IPS-NIHi11 (cell line): ENCODE measurements around the gene FAAH2.
"Not testable (repeated sequence)": the region's sequence is repeated elsewhere in the genome, so short reads cannot be mapped to it uniquely, and the experiment has no call there.

Experiments used
- DNase-seq: peaks from one replicate; pipeline ENCODE4 v3.0.0; 2012; ENCODE audit warnings: mixed read lengths, low spot score

FAAH2 gene

GRCh38 chrX:57286507-57287251 lies at the start of gene FAAH2:
Gene FAAH2, plus strand, starts transcription at chrX:57286706. Its CDS starts 120 bp downstream, at chrX:57286826.
- DNase-seq = peak; percentile 45

- no peak for DNase-seq
Observed at GRCh38 chrX:57241967-57242366, 44.5 kb upstream of the FAAH2 start.

DNA sequence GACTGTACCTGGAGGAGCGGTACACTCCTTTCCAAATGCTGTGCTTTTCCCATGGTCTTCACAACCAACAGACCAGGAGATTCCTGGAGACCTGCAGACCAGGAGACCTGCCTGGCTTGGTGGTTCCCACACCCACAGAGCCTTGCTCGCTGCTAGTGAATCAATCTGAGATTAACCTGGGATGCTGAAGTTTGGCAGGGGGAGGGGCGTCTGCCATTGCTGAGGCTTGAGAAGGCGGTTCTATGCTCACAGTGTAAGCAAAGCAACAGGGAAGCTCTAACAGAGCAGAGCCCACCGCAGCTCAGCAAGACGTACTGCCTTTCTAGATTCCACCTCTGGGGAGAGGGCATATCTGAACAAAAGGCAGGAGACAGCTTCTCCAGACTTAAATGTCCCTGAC lies 34.5 kb upstream of the FAAH2 start:
- DNase-seq = no peak

- DNase-seq = no peak
Observed at GRCh38 chrX:57265126-57265525, 21.4 kb upstream of the FAAH2 start.

DNA sequence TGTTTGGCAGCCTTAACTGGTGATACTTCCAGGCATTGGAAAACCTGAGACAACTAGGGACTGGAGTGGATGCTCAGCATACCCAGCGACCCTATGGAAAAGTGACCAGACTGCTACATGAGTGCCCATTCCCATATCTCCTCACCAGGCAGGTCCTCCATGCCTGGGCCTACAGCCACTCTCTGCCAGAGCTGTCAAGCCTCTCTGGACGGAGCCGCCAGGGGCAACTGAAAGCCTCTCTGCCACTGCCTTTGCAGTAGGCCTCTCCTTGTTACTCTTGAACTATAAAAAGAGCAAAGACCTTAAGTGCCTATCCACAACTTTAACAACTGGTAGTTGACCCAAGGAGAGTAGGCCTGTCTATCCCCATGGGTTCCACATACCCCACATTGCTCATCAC lies 20.2 kb upstream of the FAAH2 start:
- no peak for DNase-seq

DNA sequence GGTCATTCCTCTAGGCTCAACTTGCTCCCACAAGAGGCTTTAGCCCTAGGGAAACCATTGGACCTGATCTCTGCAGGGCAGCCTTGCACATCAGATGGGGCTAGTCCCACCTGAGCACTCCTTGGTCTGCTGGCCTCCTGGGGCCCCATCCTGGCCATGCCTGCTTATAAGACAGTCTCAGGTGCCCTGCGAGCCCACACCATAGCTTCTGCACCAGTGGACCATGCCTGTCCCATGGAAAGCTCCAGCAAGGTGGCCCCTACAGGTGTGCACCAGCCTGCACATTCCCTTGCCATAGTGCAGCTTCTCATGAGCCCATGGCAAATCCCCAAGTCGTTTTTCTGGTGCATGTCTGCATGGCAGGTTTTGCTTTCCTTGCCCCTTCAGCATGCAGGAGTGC lies 19.6 kb upstream of the FAAH2 start:
- DNase-seq = no peak

DNA sequence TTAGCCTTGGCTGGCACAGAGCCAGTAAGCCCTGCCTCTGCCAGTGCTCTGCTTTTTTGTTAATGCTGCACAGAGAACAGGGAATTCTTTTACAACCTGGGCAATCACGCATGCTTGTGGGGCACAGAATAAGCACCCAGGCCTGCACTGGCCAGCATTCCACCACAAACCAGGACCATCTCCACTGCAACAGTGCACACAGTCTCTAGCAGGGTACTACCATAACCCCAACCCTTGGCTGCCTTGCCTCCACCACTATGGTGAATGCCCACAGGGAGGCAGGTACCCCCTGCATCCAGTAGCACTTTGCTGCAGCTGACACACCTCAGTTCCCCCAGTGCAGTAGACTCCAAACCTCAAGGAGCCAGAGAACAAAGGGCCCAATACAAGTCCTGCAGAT lies 19.2 kb upstream of the FAAH2 start:
- no peak for DNase-seq

DNA sequence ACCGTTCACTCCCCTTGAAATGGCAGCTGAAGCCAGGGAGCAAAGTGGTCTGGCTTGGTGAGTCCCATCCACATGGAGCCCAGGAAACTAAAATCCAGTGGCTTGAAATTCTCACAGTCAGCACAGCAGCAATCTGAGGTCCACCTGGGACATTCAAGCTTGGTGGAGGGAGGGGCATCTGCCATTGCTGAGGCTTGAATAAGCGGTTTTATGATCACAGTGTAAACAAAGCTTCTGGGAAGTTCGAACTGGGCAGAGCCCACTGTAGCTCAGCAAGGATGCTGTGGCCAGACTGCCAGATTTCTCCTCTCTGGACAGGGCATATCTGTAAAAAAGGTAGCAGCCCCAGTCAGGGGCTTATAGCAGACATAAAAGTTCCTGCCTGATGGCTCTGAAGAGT lies 15.5 kb upstream of the FAAH2 start:
- DNase-seq = no peak

- DNase-seq = no peak
Observed at GRCh38 chrX:57282568-57282967, 3.9 kb upstream of the FAAH2 start.

- DNase-seq = no peak
Observed at GRCh38 chrX:57285001-57285400, 1.5 kb upstream of the FAAH2 start.

- no peak for DNase-seq
Observed at GRCh38 chrX:57289089-57289488, 2.6 kb downstream of the FAAH2 start.

DNA sequence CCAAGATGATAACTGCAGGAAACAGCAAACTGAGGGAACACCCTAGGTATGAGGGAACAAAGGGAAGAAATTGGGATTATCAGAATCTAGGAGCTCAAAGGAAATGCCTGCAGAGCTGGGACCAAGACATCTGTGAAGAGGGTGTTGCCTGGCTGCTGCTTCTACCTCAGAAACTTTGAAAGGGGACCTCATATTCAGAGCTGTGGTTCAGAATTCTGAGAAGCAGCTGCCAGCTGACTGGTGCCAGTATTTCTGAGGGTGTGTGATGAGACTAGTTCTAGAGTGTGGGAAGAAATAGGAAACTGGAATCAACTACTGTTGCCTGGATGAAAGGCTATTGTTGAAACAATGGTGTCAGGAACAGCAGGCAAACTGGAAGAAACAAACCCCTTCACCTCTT lies 8.5 kb downstream of the FAAH2 start:
- no peak for DNase-seq

GRCh38 chrX:57295679-57296078 lies 9.2 kb downstream of the FAAH2 start:
- not testable (repeated sequence) for DNase-seq

- DNase-seq = no peak
Observed at GRCh38 chrX:57313583-57314215, 27.2 kb downstream of the FAAH2 start.

DNA sequence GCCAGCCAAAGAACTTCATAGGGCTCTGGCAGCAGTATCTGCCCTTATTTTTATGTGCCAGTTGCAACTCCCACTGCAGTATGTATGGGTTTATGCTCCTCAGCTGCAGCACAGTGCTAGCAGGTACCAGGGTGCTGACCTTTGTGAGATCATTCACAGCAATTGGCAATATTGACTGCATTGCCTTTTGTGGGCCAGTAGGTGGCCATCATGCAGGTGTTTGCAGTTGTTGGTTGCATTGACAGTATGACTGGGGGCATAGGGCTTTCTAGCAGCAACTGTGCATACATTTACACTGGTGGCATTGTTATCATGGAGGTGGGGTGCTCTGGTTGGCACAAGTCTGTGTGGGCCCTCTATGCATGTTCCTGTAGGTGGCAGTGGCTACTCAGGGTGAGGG lies 42.5 kb downstream of the FAAH2 start:
- peak; percentile 9 for DNase-seq

GRCh38 chrX:57335790-57336189 lies 49.3 kb downstream of the FAAH2 start:
- not testable (repeated sequence) for DNase-seq

GRCh38 chrX:57353472-57354132 lies 67.1 kb downstream of the FAAH2 start:
- no peak for DNase-seq

- no peak for DNase-seq
Observed at GRCh38 chrX:57364145-57364544, 77.6 kb downstream of the FAAH2 start.

DNA sequence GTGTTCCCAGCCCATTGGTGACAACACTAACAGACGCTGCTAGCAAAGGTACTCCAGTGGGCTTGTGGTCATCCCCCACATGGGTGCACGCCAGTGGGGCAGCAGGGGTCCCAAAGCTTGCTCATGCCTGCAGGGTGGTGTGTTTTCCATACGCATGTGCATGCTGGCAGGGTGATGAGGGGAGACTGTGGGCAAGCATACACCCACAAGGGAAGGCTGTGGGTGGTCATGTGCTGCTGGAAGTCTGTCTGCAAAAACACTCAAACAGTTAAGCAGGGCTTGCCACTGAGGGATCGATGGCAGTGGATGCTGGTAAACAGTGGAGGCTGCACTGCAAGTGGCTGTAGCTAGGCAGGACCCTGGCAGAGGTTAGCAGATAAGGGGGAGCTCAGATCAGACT lies 79.9 kb downstream of the FAAH2 start:
- no peak for DNase-seq

DNA sequence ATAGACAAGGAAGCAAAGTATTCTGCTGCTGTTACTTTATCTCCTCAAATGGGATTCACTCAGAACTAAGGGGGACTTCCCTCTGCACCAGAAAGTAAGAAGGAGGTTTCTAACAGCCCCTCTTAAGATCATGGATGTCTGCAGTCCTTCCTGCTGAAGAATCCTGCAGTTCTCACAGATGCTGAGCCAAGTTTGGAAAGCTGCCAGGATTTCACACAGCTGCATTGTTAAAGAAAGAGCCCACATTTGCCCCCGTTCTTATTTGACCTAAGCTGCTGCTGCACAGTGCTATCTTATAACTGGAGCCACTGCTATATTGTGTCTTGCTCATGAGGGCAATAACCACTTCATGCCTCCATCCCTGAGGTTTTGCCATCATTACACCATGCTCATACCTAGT lies 81.1 kb downstream of the FAAH2 start:
- no peak for DNase-seq

DNA sequence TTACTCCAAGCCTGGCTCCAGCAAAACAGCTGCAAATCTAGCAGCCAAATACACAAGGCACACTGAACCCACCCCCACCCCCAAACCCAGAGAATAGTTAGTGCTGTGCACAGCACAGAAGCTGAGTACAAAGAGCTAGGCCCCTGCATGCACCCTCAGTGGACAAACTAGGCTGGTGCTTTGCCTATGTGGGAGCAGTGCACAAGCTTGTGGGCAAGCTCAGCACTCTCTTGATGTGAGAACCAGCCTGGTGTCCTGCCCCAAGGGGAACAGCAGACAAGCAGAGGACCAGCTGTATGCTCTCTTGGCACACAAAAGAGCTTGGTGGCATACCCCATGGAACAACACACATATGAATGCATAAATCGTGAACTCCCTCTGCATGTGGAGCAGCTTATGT lies 81.7 kb downstream of the FAAH2 start:
- DNase-seq = no peak

- DNase-seq = no peak
Observed at GRCh38 chrX:57379296-57379695, 92.8 kb downstream of the FAAH2 start.

GRCh38 chrX:57380026-57380796 lies 93.7 kb downstream of the FAAH2 start:
- DNase-seq = no peak
